ENCODE results near the gene P2RX6. TPM values are rescaled to one million over a fixed set of nuclear protein-coding genes. Genes with fewer than 3 reads are reported as not detected.
A peak's percentile ranks its signal among the peaks of the same experiment; 100 is the strongest.

The P2RX6 gene
- total and polyA plus RNA-seq, 2 of the 4 experiments (the other 2 are of a cell fraction), result 0.90 to 1.6 TPM

DNA sequence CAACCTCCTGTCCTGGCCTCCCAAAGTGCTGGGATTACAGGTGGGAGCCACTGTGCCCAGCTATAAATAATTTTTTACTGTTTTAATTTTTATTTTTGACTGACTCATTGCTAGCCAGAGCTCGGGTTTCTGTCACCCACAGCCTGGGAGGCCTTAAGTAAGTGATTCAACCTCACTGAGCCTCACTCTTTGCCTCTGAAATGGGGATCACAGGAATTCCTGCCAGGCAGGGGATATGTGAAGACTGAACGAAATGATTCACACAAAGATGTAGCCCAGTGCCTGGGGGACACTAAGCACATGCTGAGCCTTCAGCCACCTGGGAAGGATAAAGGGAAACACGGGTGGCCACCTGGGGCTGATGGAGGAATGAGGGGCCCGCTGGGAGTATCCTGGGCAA is 27.0 kb downstream of the P2RX6 start:
- no peak overlapping the region for H4K5ac ChIP-seq (ENCODE audit: low read depth, low read length)
- H3K9me1 ChIP-seq (ENCODE audit: insufficient read depth, low read length), result peaks cover 6% of the 10 kb centered on the region; the same call in 1 of the 2 replicates
- H3K36me3 ChIP-seq (ENCODE audit: control insufficient read depth, insufficient read depth, low read length), result no peaks in the 10 kb centered on the region
- ChIA-PET CTCF (no interaction called here), POLR2A (ENCODE audit: unreplicated experiment) (no interaction called here)
- no peaks in the 10 kb centered on the region for H3K27me3 ChIP-seq (ENCODE audit: control insufficient read depth, insufficient read depth, low read length)
- H2BK15ac ChIP-seq (ENCODE audit: low read depth, low read length), result no peak overlapping the region
- in situ Hi-C loops (cut with MboI; ENCODE audit: low sequenced_read_pairs) (no loop called here), dilution Hi-C loops (cut with HindIII; ENCODE audit: low sequenced_read_pairs, unreplicated experiment) (no loop called here), intact Hi-C loops (cut with micrococcal nuclease) (no loop called here)
- peak overlapping the region; percentile 32 for H2BK5ac ChIP-seq (ENCODE audit: low read depth, low read length, poor library complexity, severe bottlenecking)
- H3K4me1 ChIP-seq (ENCODE audit: control insufficient read depth, insufficient read depth, low read length), result peaks cover 18% of the 10 kb centered on the region
- 62% methylated on average over 3 of the region's 4 CpGs; no CpG with 5 or more reads in 1 of the 2 experiments for WGBS, 2 experiments (ENCODE audit: extremely low coverage in 2 of 2, insufficient read length in 1 of 2)
- no peak overlapping the region for H2AK9ac ChIP-seq (replicated peaks; ENCODE audit: low read depth, low read length, poor library complexity)
- ATAC-seq (ENCODE audit: low read depth) (no peak), DNase-seq (peak; percentile 76)
- no peak overlapping the region for H4K91ac ChIP-seq (ENCODE audit: insufficient read depth, low read depth, low read length)
- TF ChIP-seq BHLHE40 (IDR thresholded peaks at IDR 0.05; ENCODE audit: low read depth, low read length) (no peak), POLR2A (IDR thresholded peaks at IDR 0.05; ENCODE audit: low read depth, low read length) (no peak), CEBPB (IDR thresholded peaks at IDR 0.05; ENCODE audit: low read depth, low read length) (no peak), MXI1 (IDR thresholded peaks at IDR 0.05; ENCODE audit: borderline replicate concordance, low read depth, low read length) (no peak), CHD1 (IDR thresholded peaks at IDR 0.05; ENCODE audit: low read depth, low read length) (no peak), NFE2L2 (IDR thresholded peaks at IDR 0.05; ENCODE audit: low read depth, low read length) (no peak), MAZ (IDR thresholded peaks at IDR 0.05; ENCODE audit: borderline replicate concordance, low read depth, low read length) (no peak), SMC3 (IDR thresholded peaks at IDR 0.05; ENCODE audit: low read depth, low read length) (no peak), RCOR1 (IDR thresholded peaks at IDR 0.05; ENCODE audit: insufficient replicate concordance, low read length) (no peak), MAFK (IDR thresholded peaks at IDR 0.05; ENCODE audit: low read depth, low read length) (no peak), FOS (IDR thresholded peaks at IDR 0.05; ENCODE audit: low read depth, low read length) (no peak), RFX5 (IDR thresholded peaks at IDR 0.05; ENCODE audit: low read depth, low read length) (no peak), RAD21 (IDR thresholded peaks at IDR 0.05; ENCODE audit: low read length) (no peak)
- TF ChIP-seq, protein P1, sequence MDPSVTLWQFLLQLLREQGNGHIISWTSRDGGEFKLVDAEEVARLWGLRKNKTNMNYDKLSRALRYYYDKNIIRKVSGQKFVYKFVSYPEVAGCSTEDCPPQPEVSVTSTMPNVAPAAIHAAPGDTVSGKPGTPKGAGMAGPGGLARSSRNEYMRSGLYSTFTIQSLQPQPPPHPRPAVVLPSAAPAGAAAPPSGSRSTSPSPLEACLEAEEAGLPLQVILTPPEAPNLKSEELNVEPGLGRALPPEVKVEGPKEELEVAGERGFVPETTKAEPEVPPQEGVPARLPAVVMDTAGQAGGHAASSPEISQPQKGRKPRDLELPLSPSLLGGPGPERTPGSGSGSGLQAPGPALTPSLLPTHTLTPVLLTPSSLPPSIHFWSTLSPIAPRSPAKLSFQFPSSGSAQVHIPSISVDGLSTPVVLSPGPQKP (IDR thresholded peaks at IDR 0.05; ENCODE audit: borderline replicate concordance, low read depth, low read length), result no peak
- TF ChIP-seq, protein P2, sequence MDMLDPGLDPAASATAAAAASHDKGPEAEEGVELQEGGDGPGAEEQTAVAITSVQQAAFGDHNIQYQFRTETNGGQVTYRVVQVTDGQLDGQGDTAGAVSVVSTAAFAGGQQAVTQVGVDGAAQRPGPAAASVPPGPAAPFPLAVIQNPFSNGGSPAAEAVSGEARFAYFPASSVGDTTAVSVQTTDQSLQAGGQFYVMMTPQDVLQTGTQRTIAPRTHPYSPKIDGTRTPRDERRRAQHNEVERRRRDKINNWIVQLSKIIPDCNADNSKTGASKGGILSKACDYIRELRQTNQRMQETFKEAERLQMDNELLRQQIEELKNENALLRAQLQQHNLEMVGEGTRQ (IDR thresholded peaks at IDR 0.05; ENCODE audit: low read depth, low read length), result no peak
- TF ChIP-seq, protein P3, sequence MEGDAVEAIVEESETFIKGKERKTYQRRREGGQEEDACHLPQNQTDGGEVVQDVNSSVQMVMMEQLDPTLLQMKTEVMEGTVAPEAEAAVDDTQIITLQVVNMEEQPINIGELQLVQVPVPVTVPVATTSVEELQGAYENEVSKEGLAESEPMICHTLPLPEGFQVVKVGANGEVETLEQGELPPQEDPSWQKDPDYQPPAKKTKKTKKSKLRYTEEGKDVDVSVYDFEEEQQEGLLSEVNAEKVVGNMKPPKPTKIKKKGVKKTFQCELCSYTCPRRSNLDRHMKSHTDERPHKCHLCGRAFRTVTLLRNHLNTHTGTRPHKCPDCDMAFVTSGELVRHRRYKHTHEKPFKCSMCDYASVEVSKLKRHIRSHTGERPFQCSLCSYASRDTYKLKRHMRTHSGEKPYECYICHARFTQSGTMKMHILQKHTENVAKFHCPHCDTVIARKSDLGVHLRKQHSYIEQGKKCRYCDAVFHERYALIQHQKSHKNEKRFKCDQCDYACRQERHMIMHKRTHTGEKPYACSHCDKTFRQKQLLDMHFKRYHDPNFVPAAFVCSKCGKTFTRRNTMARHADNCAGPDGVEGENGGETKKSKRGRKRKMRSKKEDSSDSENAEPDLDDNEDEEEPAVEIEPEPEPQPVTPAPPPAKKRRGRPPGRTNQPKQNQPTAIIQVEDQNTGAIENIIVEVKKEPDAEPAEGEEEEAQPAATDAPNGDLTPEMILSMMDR (conservative IDR thresholded peaks at IDR 0.05; ENCODE audit: low read depth, low read length), result no peak
- H3K14ac ChIP-seq (replicated peaks; ENCODE audit: low read depth, low read length), result no peak overlapping the region
- no peak overlapping the region for H2BK120ac ChIP-seq (ENCODE audit: low read depth, low read length)
- no peak overlapping the region for H3K9ac ChIP-seq (ENCODE audit: low read depth, low read length)
- H2BK20ac ChIP-seq (ENCODE audit: low read depth, low read length), result no peak overlapping the region
- no peak overlapping the region for H3K18ac ChIP-seq (ENCODE audit: low read depth, low read length)
- no peaks in the 10 kb centered on the region for H3K79me1 ChIP-seq (ENCODE audit: low read depth in 1 of 2, low read length in 2 of 2)
- BruUV-seq (replicated peaks), result no TSS peak
- H4K20me1 ChIP-seq (ENCODE audit: insufficient read depth, low read length), result no peaks in the 10 kb centered on the region
- H3K56ac ChIP-seq (ENCODE audit: extremely low read depth, insufficient read depth, low read length), result no peak overlapping the region
- no peaks in the 10 kb centered on the region for H3K9me3 ChIP-seq (ENCODE audit: control insufficient read depth, insufficient read depth, low read length)
- no peak overlapping the region for H3K23ac ChIP-seq (ENCODE audit: low read depth, low read length)
- H2AK5ac ChIP-seq (ENCODE audit: low read depth, low read length), result no peak overlapping the region
- H3K4ac ChIP-seq (ENCODE audit: low read depth, low read length), result no peak overlapping the region
- no peak overlapping the region for H3K4me3 ChIP-seq (ENCODE audit: insufficient read depth, low read depth, low read length)
- no peak overlapping the region for H3K27ac ChIP-seq (ENCODE audit: insufficient read depth, low read length)
- no peak overlapping the region for H2AFZ ChIP-seq (replicated peaks; ENCODE audit: low read length, poor library complexity)
- no peak overlapping the region for H3K4me2 ChIP-seq (ENCODE audit: low read depth, low read length)
- no peak overlapping the region for H4K8ac ChIP-seq (ENCODE audit: low read depth in 2 of 2, low read length in 2 of 2)
